Liver (tissue), 9 donors: Measurements from ENCODE around the gene PLCB4. TPM values are rescaled to one million over a fixed set of nuclear protein-coding genes. Genes with fewer than 3 reads are reported as not detected.

Source experiments
- DNase-seq: peaks from one replicate; pipeline ENCODE4 v3.0.0-alpha.2; 2017; ENCODE audit warnings: low spot score
- H3K27ac ChIP-seq, 2 donors: one replicate each; pipeline ENCODE4 v1.7.0; 2013; ENCODE audit warnings: inconsistent platforms in 2 of 2, low read length in 2 of 2, control low read depth in 1 of 2, low read depth in 1 of 2, mild to moderate bottlenecking in 1 of 2
- H3K27me3 ChIP-seq, 4 donors: one replicate each; pipeline versions ENCODE4 v1.6.1 to v1.7.0; 2013; ENCODE audit warnings: low read length in 3 of 4, inconsistent platforms in 1 of 4, mild to moderate bottlenecking in 1 of 4, moderate library complexity in 1 of 4; ENCODE audit not compliant: control insufficient read depth in 4 of 4, insufficient read depth in 4 of 4
- H3K36me3 ChIP-seq, 4 donors: one replicate each; pipeline versions ENCODE4 v1.6.1 to v1.7.0; 2013; ENCODE audit warnings: low read length in 3 of 4, mild to moderate bottlenecking in 3 of 4, low read depth in 1 of 4, moderate library complexity in 1 of 4; ENCODE audit not compliant: control insufficient read depth in 4 of 4, insufficient read depth in 3 of 4
- H3K4me1 ChIP-seq, 4 donors: one replicate each; pipeline versions ENCODE4 v1.6.1 to v1.7.0; 2013; ENCODE audit warnings: low read length in 3 of 4, mild to moderate bottlenecking in 3 of 4, moderate library complexity in 1 of 4; ENCODE audit not compliant: control insufficient read depth in 4 of 4, insufficient read depth in 4 of 4
- H3K4me3 ChIP-seq, 3 donors: one replicate each; pipeline versions ENCODE4 v1.6.1 to v1.7.0; 2013; ENCODE audit warnings: low read length in 3 of 3, control low read depth in 1 of 3, low read depth in 1 of 3, mild to moderate bottlenecking in 1 of 3
- H3K9ac ChIP-seq, 2 donors: one replicate each; pipeline ENCODE4 v1.7.0; 2013; ENCODE audit warnings: low read length in 2 of 2, mild to moderate bottlenecking in 2 of 2, moderate library complexity in 2 of 2, control low read depth in 1 of 2, low read depth in 1 of 2
- H3K9me3 ChIP-seq, 4 donors: one replicate each; pipeline versions ENCODE4 v1.6.1 to v1.7.0; 2013; ENCODE audit warnings: low read length in 3 of 4; ENCODE audit not compliant: control insufficient read depth in 4 of 4
- ATF3 ChIP-seq: IDR thresholded peaks from 2 replicates; pipeline ENCODE4 v1.6.1; 2016; ENCODE audit warnings: antibody characterized with exemption
- CTCF ChIP-seq: fragments of 150-350 bp; IDR thresholded peaks from 2 replicates; pipeline ENCODE4 v1.5.1; 2017; ENCODE audit warnings: improper control_type of control experiment, low read depth, low read length; ENCODE audit not compliant: missing input control
- FOXA1 ChIP-seq: IDR thresholded peaks from 2 replicates; pipeline ENCODE4 v1.6.1; 2016; ENCODE audit warnings: antibody characterized with exemption
- FOXA2 ChIP-seq: IDR thresholded peaks from 2 replicates; pipeline ENCODE4 v1.6.1; 2016; ENCODE audit warnings: antibody characterized with exemption
- GABPA ChIP-seq, 2 donors: IDR thresholded peaks in 1 of 2; conservative IDR thresholded peaks in 1 of 2; 2 replicates each; pipeline ENCODE4 v1.6.1; 2016; ENCODE audit warnings: antibody characterized with exemption in 2 of 2, mild to moderate bottlenecking in 1 of 2, moderate library complexity in 1 of 2
- HNF4A ChIP-seq, 2 donors: conservative IDR thresholded peaks; 2 replicates each; pipeline ENCODE4 v1.6.1; 2016; ENCODE audit warnings: antibody characterized with exemption in 2 of 2, mild to moderate bottlenecking in 2 of 2
- HNF4G ChIP-seq: IDR thresholded peaks from 2 replicates; pipeline ENCODE4 v1.6.1; 2016; ENCODE audit warnings: antibody characterized with exemption
- JUND ChIP-seq, 2 donors: IDR thresholded peaks; 2 replicates each; pipeline ENCODE4 v1.6.1; 2016; ENCODE audit warnings: antibody characterized with exemption in 2 of 2
- MAX ChIP-seq: IDR thresholded peaks from 2 replicates; pipeline ENCODE4 v1.6.1; 2016; ENCODE audit warnings: antibody characterized with exemption
- RAD21 ChIP-seq, 2 donors: IDR thresholded peaks; 2 replicates each; pipeline ENCODE4 v1.6.1; 2016; ENCODE audit warnings: antibody characterized with exemption in 2 of 2, mild to moderate bottlenecking in 2 of 2
- REST ChIP-seq: IDR thresholded peaks from 2 replicates; pipeline ENCODE4 v1.6.1; 2016; ENCODE audit warnings: antibody characterized with exemption, mild to moderate bottlenecking
- RXRA ChIP-seq, 2 donors: IDR thresholded peaks; 2 replicates each; pipeline ENCODE4 v1.6.1; 2017 to 2018; ENCODE audit warnings: antibody characterized with exemption in 2 of 2, mild to moderate bottlenecking in 1 of 2
- TAF1 ChIP-seq: conservative IDR thresholded peaks from 2 replicates; pipeline ENCODE4 v1.6.1; 2016; ENCODE audit warnings: antibody characterized with exemption, mild to moderate bottlenecking
- YY1 ChIP-seq: IDR thresholded peaks from 2 replicates; pipeline ENCODE4 v1.6.1; 2016; ENCODE audit warnings: antibody characterized with exemption, mild to moderate bottlenecking
- ZBTB33 ChIP-seq: IDR thresholded peaks from 2 replicates; pipeline ENCODE4 v1.6.1; 2016; ENCODE audit warnings: antibody characterized with exemption
- WGBS: extraction: QIAGEN DNeasy Blood & Tissue Kit; methylation state at CpG from one replicate; pipeline ENCODE4 v1.1.7; 2013; 5-methylcytosine and 5-hydroxymethylcytosine counted together
- polyA plus RNA-seq, 2 donors: library from polyadenylated mRNA; stranded (reverse) in 1 of 2; unstranded in 1 of 2; fragments of 200-250 nt in 1 of 2; fragments of >200 nt in 1 of 2; fragmentation: Nextera tagmentation in 1 of 2; extraction: Ambion mirVana in 1 of 2; gene quantifications; one replicate each; pipeline versions ENCODE4 v1.2.1 to v1.2.3, GENCODE V29; 2013 to 2015
- total RNA-seq, 2 donors: library from RNA; depleted of rRNA; stranded (reverse); fragments of >200 nt; gene quantifications; one replicate each; pipeline ENCODE4 v1.2.3, GENCODE V29; 2014
- donor health status: healthy.
- donor health status: healthy.
- donor health status: healthy.
- donor health status: healthy.
- donor health status: healthy.

The PLCB4 gene
- total and polyA plus RNA-seq, 4 donors = 0.14 to 0.67 (median 0.30) TPM

GRCh38 chr20:9368893-9369292 is 300.0 kb downstream of the PLCB4 start:
- Histone ChIP-seq H3K4me3 (no peak overlapping the region), H3K27ac (no peak overlapping the region), H3K36me3 (no peaks in the 10 kb centered on the region), H3K9me3 (no peaks in the 10 kb centered on the region), H3K9ac (no peak overlapping the region), H3K4me1 (no peaks in the 10 kb centered on the region), H3K27me3 (no peaks in the 10 kb centered on the region)
- 82% methylated on average over 4 of the region's 4 CpGs for WGBS
- TF ChIP-seq HNF4G (no peak), RAD21 (IDR thresholded peaks at IDR 0.05) (no peak), JUND (IDR thresholded peaks at IDR 0.05) (no peak), FOXA1 (no peak), YY1 (no peak), MAX (no peak), CTCF (no peak), ZBTB33 (no peak), RXRA (IDR thresholded peaks at IDR 0.05) (no peak), REST (no peak), TAF1 (no peak), FOXA2 (no peak), GABPA (IDR thresholded peaks at IDR 0.05 in 1 of 2, conservative IDR thresholded peaks at IDR 0.05 in 1 of 2) (no peak), HNF4A (conservative IDR thresholded peaks at IDR 0.05) (no peak), ATF3 (no peak)
- DNase-seq = no peak

GRCh38 chr20:9369557-9369956 is 300.7 kb downstream of the PLCB4 start:
- H3K4me1 ChIP-seq = no peaks in the 10 kb centered on the region
- TF ChIP-seq TAF1 (no peak), CTCF (no peak), HNF4G (no peak)
- H3K4me3 ChIP-seq = no peak overlapping the region
- no peaks in the 10 kb centered on the region for H3K27me3 ChIP-seq
- no peak overlapping the region for H3K9ac ChIP-seq
- H3K27ac ChIP-seq = no peak overlapping the region
- no peaks in the 10 kb centered on the region for H3K9me3 ChIP-seq
- no peak for DNase-seq
- H3K36me3 ChIP-seq = no peaks in the 10 kb centered on the region
- WGBS = 84% methylated on average over 4 of the region's 4 CpGs
